Measurements from ENCODE around the gene GRM1. TPM values are rescaled to one million over a fixed set of nuclear protein-coding genes. Genes with fewer than 3 reads are reported as not detected.

Gene GRM1
- total RNA-seq = under 1 TPM in 1 of 6 experiments, not detected in 5; 0.07 TPM
- long read RNA-seq = 0 reads

- H3K27me3 ChIP-seq = peaks cover 12 to 17% of the 10 kb centered on the region in 2 donors
- WGBS (ENCODE audit: insufficient coverage, low coverage, low lambda C conversion rate, missing lambda C conversion rate) = 2% methylated on average over 24 of the region's 39 CpGs
These were observed at the start of gene GRM1 for GRCh38 chr6:146028851-146029572. GRM1 (plus strand) TSS chr6:146029062; CDS start chr6:146029518, 456 bp downstream.

GRCh38 chr6:146009338-146009737 is 19.5 kb upstream of the GRM1 start:
- intact Hi-C loops (cut with DNase I) = no loop called here
- no peaks in the 10 kb centered on the region for H3K9me3 ChIP-seq
- TF ChIP-seq CTCF (IDR thresholded peaks at IDR 0.05) (no peak), POLR2A (IDR thresholded peaks at IDR 0.05) (no peak)
- WGBS (ENCODE audit: insufficient coverage, low coverage, low lambda C conversion rate, missing lambda C conversion rate) = 39% methylated on average over 1 of the region's 1 CpG
- DNase-seq (no peak), ATAC-seq (no peak)
- H3K27me3 ChIP-seq = no peaks in the 10 kb centered on the region
- H3K4me3 ChIP-seq = no peak overlapping the region
- H3K27ac ChIP-seq = no peak overlapping the region
- no peaks in the 10 kb centered on the region for H3K4me1 ChIP-seq
- no peaks in the 10 kb centered on the region for H3K36me3 ChIP-seq

More at GRCh38 chr6:146028851-146029572, at the start of gene GRM1:
- H3K4me3 ChIP-seq = no peak within 1 kb of the TSS
- no peaks in the 10 kb centered on the region for H3K36me3 ChIP-seq
- intact Hi-C loops (cut with DNase I) = no loop called here
- DNase-seq (no peak), ATAC-seq (no peak)
- H3K4me1 ChIP-seq = no peaks in the 10 kb centered on the region
- TF ChIP-seq CTCF (IDR thresholded peaks at IDR 0.05) (no peak), POLR2A (IDR thresholded peaks at IDR 0.05) (no peak)
- H3K9me3 ChIP-seq = no peaks in the 10 kb centered on the region
- H3K27ac ChIP-seq = no peak within 1 kb of the TSS

- no peaks in the 10 kb centered on the region for H3K36me3 ChIP-seq
- intact Hi-C loops (cut with DNase I) = no loop called here
These were observed 14.6 kb upstream of the GRM1 start for GRCh38 chr6:146014233-146014632.

GRCh38 chr6:146017672-146018071 is 11.2 kb upstream of the GRM1 start:
- no peak for DNase-seq
- intact Hi-C loops (cut with DNase I) = no loop called here
- no peak for ATAC-seq
- TF ChIP-seq POLR2A (IDR thresholded peaks at IDR 0.05) (no peak), CTCF (IDR thresholded peaks at IDR 0.05) (no peak)
- Histone ChIP-seq H3K9me3 (no peaks in the 10 kb centered on the region), H3K4me1 (no peaks in the 10 kb centered on the region), H3K4me3 (no peak overlapping the region), H3K27ac (no peak overlapping the region), H3K27me3 (no peaks in the 10 kb centered on the region), H3K36me3 (no peaks in the 10 kb centered on the region)

More at GRCh38 chr6:146014233-146014632, 14.6 kb upstream of the GRM1 start:
- DNase-seq (no peak), ATAC-seq (no peak)
- no peak overlapping the region for H3K4me3 ChIP-seq
- no peaks in the 10 kb centered on the region for H3K9me3 ChIP-seq
- no peak overlapping the region for H3K27ac ChIP-seq
- no peaks in the 10 kb centered on the region for H3K4me1 ChIP-seq
- no peak for TF ChIP-seq CTCF (IDR thresholded peaks at IDR 0.05)
- no peak for TF ChIP-seq POLR2A (IDR thresholded peaks at IDR 0.05)
- no peaks in the 10 kb centered on the region for H3K27me3 ChIP-seq
